Transverse colon (tissue), 4 donors: ENCODE measurements around the gene ADIPOR2. TPM values are rescaled to one million over a fixed set of nuclear protein-coding genes. Genes with fewer than 3 reads are reported as not detected.

Source experiments
- DNase-seq: peaks from one replicate; pipeline ENCODE4 v3.0.0-alpha.2; 2019
- H3K27ac ChIP-seq, 4 donors: fragments of 200-600 bp; sonication (generic); 2 replicates each; pipeline ENCODE4 v1.5.1; 2016 to 2018; ENCODE audit warnings: inconsistent platforms in 4 of 4
- H3K27me3 ChIP-seq: fragments of 200-600 bp; sonication (generic); 2 replicates; pipeline ENCODE4 v1.5.1; 2017; ENCODE audit warnings: inconsistent platforms
- H3K36me3 ChIP-seq, 4 donors: fragments of 200-600 bp; sonication (generic); 2 replicates each; pipeline ENCODE4 v1.5.1; 2017 to 2019; ENCODE audit warnings: inconsistent platforms in 4 of 4
- H3K4me1 ChIP-seq, 4 donors: fragments of 200-600 bp; sonication (generic); 2 replicates each; pipeline ENCODE4 v1.5.1; 2017 to 2020; ENCODE audit warnings: inconsistent platforms in 4 of 4
- H3K4me3 ChIP-seq, 4 donors: fragments of 200-600 bp; sonication (generic); 1 replicate in 1 of 4; 2 replicates in 3 of 4; pipeline versions ENCODE4 v1.5.1 to v1.6.1; 2017 to 2019; ENCODE audit warnings: inconsistent platforms in 4 of 4
- H3K9me3 ChIP-seq, 2 donors: fragments of 200-600 bp; sonication (generic); 2 replicates each; pipeline ENCODE4 v1.5.1; 2017 to 2019; ENCODE audit warnings: inconsistent platforms in 2 of 2
- EP300 ChIP-seq: sonication (generic); formaldehyde crosslinking; IDR thresholded peaks from one replicate; pipeline ENCODE4 v1.6.1; 2017; ENCODE audit warnings: antibody characterized with exemption, low read depth
- POLR2A ChIP-seq: fragments of 450-650 bp; IDR thresholded peaks from one replicate; pipeline ENCODE4 v1.6.1; 2016; ENCODE audit warnings: antibody characterized with exemption, mild to moderate bottlenecking, moderate library complexity
- POLR2AphosphoS5 ChIP-seq, 3 donors: sonication (generic); formaldehyde crosslinking; IDR thresholded peaks; one replicate each; pipeline ENCODE4 v1.6.1; 2016; ENCODE audit warnings: antibody characterized with exemption in 3 of 3
- WGBS, 2 donors: methylation state at CpG; one replicate each; pipeline ENCODE4 v1.1.5; 2018; ENCODE audit warnings: low coverage in 1 of 2; 5-methylcytosine and 5-hydroxymethylcytosine counted together
- in situ Hi-C, 4 donors: fragments of 200-750 bp; cut with MboI; loops; one replicate each; pipeline versions ENCODE4 v1.15.0 to v1.15.1; 2017; ENCODE audit warnings: low sequenced_read_pairs in 3 of 4, low pct_ligation_motif_present in 1 of 4, low pct_unique_long_range_greater_than_20kb in 1 of 4
- intact Hi-C: fragments of 100-400 bp; cut with DNase I; formaldehyde crosslinking; loops from one replicate; pipeline ENCODE4 v1.15.1; 2023; ENCODE audit warnings: low total_unique reads
- total RNA-seq, 4 donors: library from RNA; depleted of rRNA; stranded (reverse); fragments of >200 nt; gene quantifications; one replicate each; pipeline ENCODE4 v1.1.0, GENCODE V29; 2016
- TF ChIP-seq, protein P1 (sequence below), 5 experiments: fragments of 200-600 bp in 3 of 5; fragments of 450-650 bp in 2 of 5; sonication (generic) in 3 of 5; IDR thresholded peaks; 1 replicate in 2 of 5; 2 replicates in 3 of 5; pipeline ENCODE4 v1.5.1; 2016 to 2017; ENCODE audit warnings: antibody characterized with exemption in 5 of 5, inconsistent platforms in 3 of 5, mild to moderate bottlenecking in 2 of 5, moderate library complexity in 1 of 5

Gene ADIPOR2
- total RNA-seq, 4 donors from 2014 or later: 27.9 to 74.2 (median 52.1) TPM

DNA sequence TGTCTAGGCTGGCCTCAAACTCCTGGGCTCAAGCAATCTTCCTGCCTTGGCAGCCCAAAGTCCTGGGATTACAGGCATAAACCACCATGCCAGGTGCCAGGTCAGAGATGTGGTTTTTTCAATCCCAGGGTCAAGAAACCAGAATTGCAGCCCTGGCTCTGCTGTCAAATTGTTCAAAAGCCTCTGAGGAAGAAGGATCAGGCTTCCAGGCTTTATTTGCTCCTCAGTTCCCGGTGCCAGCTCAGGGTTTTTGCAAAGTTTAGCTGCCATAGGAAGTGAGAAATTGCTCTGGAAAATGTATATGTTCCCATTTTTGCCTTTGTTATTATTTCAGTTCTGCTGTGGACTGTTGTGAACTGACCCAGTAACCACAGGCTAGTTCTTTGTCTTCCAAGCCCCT, 33.2 kb upstream of the ADIPOR2 start:
- H3K36me3 ChIP-seq: no peaks in the 10 kb centered on the region
- no peaks in the 10 kb centered on the region for H3K27me3 ChIP-seq
- TF ChIP-seq POLR2A (no peak), POLR2AphosphoS5 (IDR thresholded peaks at IDR 0.05) (no peak), EP300 (no peak)
- TF ChIP-seq, protein P1, sequence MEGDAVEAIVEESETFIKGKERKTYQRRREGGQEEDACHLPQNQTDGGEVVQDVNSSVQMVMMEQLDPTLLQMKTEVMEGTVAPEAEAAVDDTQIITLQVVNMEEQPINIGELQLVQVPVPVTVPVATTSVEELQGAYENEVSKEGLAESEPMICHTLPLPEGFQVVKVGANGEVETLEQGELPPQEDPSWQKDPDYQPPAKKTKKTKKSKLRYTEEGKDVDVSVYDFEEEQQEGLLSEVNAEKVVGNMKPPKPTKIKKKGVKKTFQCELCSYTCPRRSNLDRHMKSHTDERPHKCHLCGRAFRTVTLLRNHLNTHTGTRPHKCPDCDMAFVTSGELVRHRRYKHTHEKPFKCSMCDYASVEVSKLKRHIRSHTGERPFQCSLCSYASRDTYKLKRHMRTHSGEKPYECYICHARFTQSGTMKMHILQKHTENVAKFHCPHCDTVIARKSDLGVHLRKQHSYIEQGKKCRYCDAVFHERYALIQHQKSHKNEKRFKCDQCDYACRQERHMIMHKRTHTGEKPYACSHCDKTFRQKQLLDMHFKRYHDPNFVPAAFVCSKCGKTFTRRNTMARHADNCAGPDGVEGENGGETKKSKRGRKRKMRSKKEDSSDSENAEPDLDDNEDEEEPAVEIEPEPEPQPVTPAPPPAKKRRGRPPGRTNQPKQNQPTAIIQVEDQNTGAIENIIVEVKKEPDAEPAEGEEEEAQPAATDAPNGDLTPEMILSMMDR (IDR thresholded peaks at IDR 0.05): no peak
- intact Hi-C loops: no loop called here
- no peak for DNase-seq
- 38% methylated on average over 1 of the region's 1 CpG; no CpG with 5 or more reads in 1 of the 2 donors for WGBS, 2 donors
- no peaks in the 10 kb centered on the region for H3K9me3 ChIP-seq
- in situ Hi-C loops: loop anchor here in 3 of 4 donors (10.0 kb wide), 2 partner anchors 127 to 277 kb away; no protein-coding TSS in a partner anchor
- no peak overlapping the region for H3K4me3 ChIP-seq
- peak overlapping the region in 2 of 4 donors; percentile 28 to 48 for H3K27ac ChIP-seq
- peaks cover 5 to 25% (median 13%) of the 10 kb centered on the region in 4 donors for H3K4me1 ChIP-seq

DNA sequence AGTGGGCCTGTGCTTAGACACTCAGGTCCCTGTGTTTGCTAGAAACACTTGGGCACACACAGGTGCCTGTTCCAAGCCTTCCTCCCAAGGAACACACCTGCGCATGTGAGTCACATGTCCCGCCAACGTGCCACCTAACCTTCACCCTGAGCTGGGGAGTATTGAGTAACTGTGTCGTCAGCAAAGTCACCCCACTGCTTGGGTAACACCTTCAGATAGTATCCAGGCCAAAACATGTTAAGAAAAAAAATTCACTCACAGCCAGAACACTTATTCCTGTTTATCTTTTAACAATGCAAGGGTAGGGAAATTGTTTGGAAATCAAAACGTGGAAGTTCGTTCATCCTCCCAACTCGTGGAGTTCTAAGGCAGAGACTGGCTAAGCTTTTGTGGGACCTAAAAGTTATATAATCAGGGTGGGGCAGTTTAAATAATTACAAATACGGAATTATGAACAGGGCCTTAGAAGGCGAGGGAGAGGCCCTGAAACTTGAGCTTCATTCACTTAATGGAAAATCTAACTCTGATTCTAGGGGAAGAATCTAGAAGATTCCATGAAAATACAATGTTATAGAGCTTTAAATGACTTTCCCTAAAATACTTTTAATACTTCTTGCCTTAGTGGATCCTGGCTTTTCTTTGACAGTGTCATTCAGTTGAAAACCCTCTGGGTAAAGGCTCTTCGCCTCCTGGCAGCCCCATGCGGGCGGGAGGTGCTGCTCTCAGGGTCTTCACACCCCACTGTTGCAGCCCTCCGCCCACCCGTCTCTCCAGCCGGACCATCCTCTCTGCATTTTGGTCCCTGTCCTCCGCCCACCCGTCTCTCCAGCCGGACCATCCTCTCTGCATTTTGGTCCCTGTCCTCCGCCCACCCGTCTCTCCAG, 30.3 kb upstream of the ADIPOR2 start:
- Histone ChIP-seq H3K27me3 (no peaks in the 10 kb centered on the region), H3K36me3 (no peaks in the 10 kb centered on the region), H3K4me3 (no peak overlapping the region), H3K4me1 (peaks cover 5 to 38% (median 13%) of the 10 kb centered on the region in 4 donors), H3K9me3 (no peaks in the 10 kb centered on the region), H3K27ac (peak overlapping the region; percentile 82 to 92 (median 84))
- peak; percentile 88 for DNase-seq
- 0 to 55% methylated on average over 1 to 18 of the region's 20 CpGs for WGBS, 2 donors
- intact Hi-C loops: no loop called here
- TF ChIP-seq POLR2A (peak; percentile 11), POLR2AphosphoS5 (IDR thresholded peaks at IDR 0.05) (peak; percentile 16 to 77 (median 72)), EP300 (no peak)
- TF ChIP-seq, protein P1 (IDR thresholded peaks at IDR 0.05): no peak
- in situ Hi-C loops: loop anchor here in 1 of 4 donors (10.0 kb wide), 1 partner anchor 274 kb away; no protein-coding TSS in a partner anchor

DNA sequence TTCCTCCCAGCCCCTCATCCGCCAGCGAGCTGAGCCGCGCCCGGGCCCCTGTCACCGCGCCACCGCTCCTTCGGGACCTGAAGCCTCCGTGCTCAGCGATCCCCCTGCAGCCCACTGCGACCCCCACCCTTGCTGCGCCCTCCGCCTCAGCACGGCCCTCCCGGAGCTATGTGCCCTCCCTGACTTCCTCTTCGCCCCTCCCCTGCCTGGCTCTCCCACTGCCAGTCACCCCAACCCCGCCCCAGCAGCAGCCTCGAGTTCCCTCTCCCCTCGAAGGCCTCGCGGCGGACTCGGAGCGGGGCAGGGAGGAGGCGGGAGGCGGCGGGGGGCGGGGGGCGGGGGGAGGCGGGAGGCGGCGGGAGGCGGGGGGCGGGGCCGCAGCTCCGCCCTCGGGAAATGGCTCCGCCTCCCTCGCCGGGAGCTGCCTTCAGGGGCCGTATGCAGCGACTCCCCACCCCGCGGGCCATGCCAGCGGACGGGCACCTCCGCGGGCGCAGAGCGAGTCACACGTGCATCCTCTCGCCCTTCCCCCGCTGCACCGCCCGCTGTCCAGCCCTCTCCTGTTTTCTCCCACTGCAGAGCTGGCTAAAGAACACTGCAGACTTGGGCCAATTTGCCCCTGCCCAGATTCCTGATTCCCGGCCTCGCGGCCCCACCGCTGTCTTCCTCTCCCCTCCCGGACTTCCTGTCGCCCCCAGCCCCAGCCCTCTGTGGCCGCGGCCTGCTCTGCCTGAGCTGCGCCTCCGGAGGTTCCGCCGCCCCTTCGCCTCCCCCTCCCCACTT, 29.1 kb upstream of the ADIPOR2 start:
- Histone ChIP-seq H3K27me3 (no peaks in the 10 kb centered on the region), H3K4me1 (peaks cover 12 to 49% (median 20%) of the 10 kb centered on the region in 4 donors), H3K27ac (peak overlapping the region; percentile 82 to 96 (median 90)), H3K4me3 (peak overlapping the region; percentile 14 to 50 (median 41)), H3K9me3 (no peaks in the 10 kb centered on the region), H3K36me3 (no peaks in the 10 kb centered on the region)
- peak; percentile 95 for DNase-seq
- WGBS, 2 donors: 0 to 5% methylated on average over 13 to 65 of the region's 69 CpGs
- in situ Hi-C loops: loop anchor here in 1 of 4 donors (10.0 kb wide), 1 partner anchor 273 kb away; no protein-coding TSS in a partner anchor
- intact Hi-C loops: loop anchor here (2.0 kb wide), 1 partner anchor 283 kb away; no protein-coding TSS in a partner anchor
- TF ChIP-seq, protein P1 (IDR thresholded peaks at IDR 0.05): no peak
- TF ChIP-seq POLR2AphosphoS5 (IDR thresholded peaks at IDR 0.05) (peak; percentile 85 to 90 (median 86)), POLR2A (peak; percentile 49)
